ENCODE results near the gene TMSB10. TPM values are rescaled to one million over a fixed set of nuclear protein-coding genes. Genes with fewer than 3 reads are reported as not detected.

Gene TMSB10
- total and polyA plus RNA-seq, 9 donors = 1,195 to 3,326 (median 1,572) TPM

GRCh38 chr2:84878459-84878858 lies 27.0 kb upstream of the TMSB10 start:
- Histone ChIP-seq H3K4me1 (ENCODE audit: control insufficient read depth, insufficient read depth, low read length) (peaks cover 26% of the 10 kb centered on the region), H3K4me3 (ENCODE audit: low read length) (no peak overlapping the region), H3K27me3 (ENCODE audit: control insufficient read depth, insufficient read depth, low read length) (peaks cover 54% of the 10 kb centered on the region), H3K9me3 (replicated peaks; ENCODE audit: control insufficient read depth, low read depth, low read length) (no peaks in the 10 kb centered on the region), H3K36me3 (ENCODE audit: control insufficient read depth, insufficient read depth, low read length) (no peaks in the 10 kb centered on the region), H3K27ac (ENCODE audit: low read length) (no peak overlapping the region)
- DNase-seq = no peak
- no CpG with 5 or more reads among the region's 1 CpG for WGBS (ENCODE audit: insufficient coverage)

GRCh38 chr2:84878896-84879583 lies 26.4 kb upstream of the TMSB10 start:
- H3K27ac ChIP-seq (ENCODE audit: low read length) = no peak overlapping the region
- peaks cover 58% of the 10 kb centered on the region for H3K27me3 ChIP-seq (ENCODE audit: control insufficient read depth, insufficient read depth, low read length)
- peaks cover 26% of the 10 kb centered on the region for H3K4me1 ChIP-seq (ENCODE audit: control insufficient read depth, insufficient read depth, low read length)
- H3K36me3 ChIP-seq (ENCODE audit: control insufficient read depth, insufficient read depth, low read length) = no peaks in the 10 kb centered on the region
- H3K4me3 ChIP-seq (ENCODE audit: low read length) = no peak overlapping the region
- no peak for DNase-seq
- no peaks in the 10 kb centered on the region for H3K9me3 ChIP-seq (replicated peaks; ENCODE audit: control insufficient read depth, low read depth, low read length)
- 83% methylated on average over 4 of the region's 7 CpGs for WGBS (ENCODE audit: insufficient coverage)

DNA sequence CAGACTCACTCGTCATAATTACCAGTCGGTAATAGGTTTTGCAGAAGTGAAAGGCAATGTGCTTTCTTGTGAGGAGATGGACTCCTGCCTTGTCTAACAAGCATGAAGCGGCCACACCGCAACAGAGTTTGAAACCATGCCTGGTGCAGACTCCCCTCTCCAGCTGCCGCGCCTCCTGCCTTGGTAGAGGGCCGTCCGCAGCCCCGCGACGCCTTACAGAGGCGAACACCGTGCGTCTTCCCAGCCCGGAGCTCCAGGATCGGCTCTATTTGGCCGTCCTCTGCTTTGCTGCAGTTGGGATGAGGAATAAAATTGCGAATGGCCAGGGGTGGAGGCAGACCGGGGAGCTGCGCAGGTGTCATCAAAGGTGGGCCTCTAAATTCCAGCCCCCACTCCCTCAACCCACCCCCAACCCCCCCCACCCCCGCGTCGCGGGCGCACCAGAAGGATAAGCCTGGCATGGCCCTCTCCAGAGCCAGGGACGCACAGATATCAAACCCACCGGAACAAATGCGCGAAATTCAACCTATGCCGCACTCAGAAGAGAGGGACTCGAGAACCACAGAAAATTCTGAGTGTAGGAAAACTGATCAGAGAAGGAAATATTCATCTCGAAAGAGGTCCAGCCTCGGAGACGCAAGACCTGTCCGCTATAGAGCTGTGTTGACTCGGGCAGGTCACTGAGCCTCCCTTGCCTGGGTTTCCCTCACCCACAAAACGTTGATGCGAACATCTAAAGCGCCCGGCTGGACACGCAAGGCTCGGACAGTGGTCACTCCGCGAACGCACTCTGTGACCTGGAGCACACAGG lies 25.7 kb upstream of the TMSB10 start:
- Histone ChIP-seq H3K27me3 (ENCODE audit: control insufficient read depth, insufficient read depth, low read length) (peaks cover 59% of the 10 kb centered on the region), H3K4me1 (ENCODE audit: control insufficient read depth, insufficient read depth, low read length) (peaks cover 26% of the 10 kb centered on the region), H3K36me3 (ENCODE audit: control insufficient read depth, insufficient read depth, low read length) (no peaks in the 10 kb centered on the region), H3K9me3 (replicated peaks; ENCODE audit: control insufficient read depth, low read depth, low read length) (no peaks in the 10 kb centered on the region), H3K4me3 (ENCODE audit: low read length) (peak overlapping the region; percentile 36), H3K27ac (ENCODE audit: low read length) (no peak overlapping the region)
- peak; percentile 49 for DNase-seq
- 5% methylated on average over 28 of the region's 45 CpGs for WGBS (ENCODE audit: insufficient coverage)

DNA sequence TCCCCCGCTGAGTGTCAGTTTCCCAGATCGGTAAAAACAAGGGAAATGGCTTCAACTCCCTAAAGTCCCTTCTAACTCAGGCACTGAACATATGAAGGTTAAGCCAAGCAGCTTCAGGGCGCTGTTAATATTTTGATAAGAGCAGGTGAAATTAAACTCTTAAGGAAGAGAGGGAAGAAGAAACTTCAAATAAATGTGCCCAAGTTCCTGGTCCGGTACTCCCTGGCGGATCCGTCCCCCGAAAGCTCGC lies 25.1 kb upstream of the TMSB10 start:
- Histone ChIP-seq H3K27me3 (ENCODE audit: control insufficient read depth, insufficient read depth, low read length) (peaks cover 62% of the 10 kb centered on the region), H3K36me3 (ENCODE audit: control insufficient read depth, insufficient read depth, low read length) (no peaks in the 10 kb centered on the region), H3K4me1 (ENCODE audit: control insufficient read depth, insufficient read depth, low read length) (peaks cover 26% of the 10 kb centered on the region), H3K9me3 (replicated peaks; ENCODE audit: control insufficient read depth, low read depth, low read length) (no peaks in the 10 kb centered on the region), H3K4me3 (ENCODE audit: low read length) (peak overlapping the region; percentile 36), H3K27ac (ENCODE audit: low read length) (no peak overlapping the region)
- WGBS (ENCODE audit: insufficient coverage) = 3% methylated on average over 6 of the region's 8 CpGs
- no peak for DNase-seq

- under 1% methylated on average over 57 of the region's 77 CpGs for WGBS (ENCODE audit: insufficient coverage)
- Histone ChIP-seq H3K9me3 (replicated peaks; ENCODE audit: control insufficient read depth, low read depth, low read length) (no peaks in the 10 kb centered on the region), H3K4me3 (ENCODE audit: low read length) (peak within 1 kb of the TSS; percentile 37), H3K36me3 (ENCODE audit: control insufficient read depth, insufficient read depth, low read length) (no peaks in the 10 kb centered on the region), H3K27me3 (ENCODE audit: control insufficient read depth, insufficient read depth, low read length) (peaks cover 62% of the 10 kb centered on the region), H3K4me1 (ENCODE audit: control insufficient read depth, insufficient read depth, low read length) (peaks cover 26% of the 10 kb centered on the region), H3K27ac (ENCODE audit: low read length) (no peak within 1 kb of the TSS)
- DNase-seq = no peak
These were observed 24.6 kb upstream of the TMSB10 start, which contains the start of gene TRABD2A for GRCh38 chr2:84880645-84881521. TSS of gene TRABD2A (minus strand) at chr2:84881084. CDS start at chr2:84881039, 45 bp downstream.

- no peaks in the 10 kb centered on the region for H3K36me3 ChIP-seq (ENCODE audit: control insufficient read depth, insufficient read depth, low read length)
- peak; percentile 82 for DNase-seq
- H3K4me3 ChIP-seq (ENCODE audit: low read length) = peak overlapping the region; percentile 37
- WGBS (ENCODE audit: insufficient coverage) = 2% methylated on average over 10 of the region's 29 CpGs
- H3K27ac ChIP-seq (ENCODE audit: low read length) = no peak overlapping the region
- no peaks in the 10 kb centered on the region for H3K9me3 ChIP-seq (replicated peaks; ENCODE audit: control insufficient read depth, low read depth, low read length)
- peaks cover 62% of the 10 kb centered on the region for H3K27me3 ChIP-seq (ENCODE audit: control insufficient read depth, insufficient read depth, low read length)
- peaks cover 26% of the 10 kb centered on the region for H3K4me1 ChIP-seq (ENCODE audit: control insufficient read depth, insufficient read depth, low read length)
These were observed 23.7 kb upstream of the TMSB10 start for GRCh38 chr2:84881581-84882413.

DNA sequence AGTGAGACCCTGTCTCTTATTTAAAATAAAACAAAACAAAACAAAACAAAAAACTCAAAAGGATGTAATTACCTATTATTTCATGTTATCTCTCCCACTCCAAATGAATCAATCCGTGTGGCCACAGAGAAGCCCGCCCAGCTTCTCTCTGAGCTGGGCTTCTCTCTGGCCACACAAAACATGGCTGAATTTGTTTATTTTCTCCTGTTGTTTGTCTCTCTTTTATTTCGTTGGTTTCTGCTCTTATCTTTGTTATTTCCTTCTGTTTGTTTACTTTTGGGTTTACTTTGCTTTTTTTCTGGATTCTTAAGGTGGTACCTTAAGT lies 23.1 kb upstream of the TMSB10 start:
- H3K9me3 ChIP-seq (replicated peaks; ENCODE audit: control insufficient read depth, low read depth, low read length) = no peaks in the 10 kb centered on the region

GRCh38 chr2:84882775-84883550 lies 22.5 kb upstream of the TMSB10 start:
- Histone ChIP-seq H3K27ac (ENCODE audit: low read length) (no peak overlapping the region), H3K4me3 (ENCODE audit: low read length) (no peak overlapping the region), H3K36me3 (ENCODE audit: control insufficient read depth, insufficient read depth, low read length) (no peaks in the 10 kb centered on the region), H3K27me3 (ENCODE audit: control insufficient read depth, insufficient read depth, low read length) (peaks cover 54% of the 10 kb centered on the region), H3K4me1 (ENCODE audit: control insufficient read depth, insufficient read depth, low read length) (peaks cover 26% of the 10 kb centered on the region), H3K9me3 (replicated peaks; ENCODE audit: control insufficient read depth, low read depth, low read length) (no peaks in the 10 kb centered on the region)
- 89% methylated on average over 1 of the region's 4 CpGs for WGBS (ENCODE audit: insufficient coverage)
- no peak for DNase-seq

More for the DNA sequence above, 23.1 kb upstream of the TMSB10 start:
- Histone ChIP-seq H3K27ac (ENCODE audit: low read length) (no peak overlapping the region), H3K36me3 (ENCODE audit: control insufficient read depth, insufficient read depth, low read length) (no peaks in the 10 kb centered on the region), H3K4me3 (ENCODE audit: low read length) (no peak overlapping the region), H3K27me3 (ENCODE audit: control insufficient read depth, insufficient read depth, low read length) (peaks cover 59% of the 10 kb centered on the region), H3K4me1 (ENCODE audit: control insufficient read depth, insufficient read depth, low read length) (peaks cover 26% of the 10 kb centered on the region)
- WGBS (ENCODE audit: insufficient coverage) = no CpG with 5 or more reads among the region's 3 CpGs
- DNase-seq = no peak

DNA sequence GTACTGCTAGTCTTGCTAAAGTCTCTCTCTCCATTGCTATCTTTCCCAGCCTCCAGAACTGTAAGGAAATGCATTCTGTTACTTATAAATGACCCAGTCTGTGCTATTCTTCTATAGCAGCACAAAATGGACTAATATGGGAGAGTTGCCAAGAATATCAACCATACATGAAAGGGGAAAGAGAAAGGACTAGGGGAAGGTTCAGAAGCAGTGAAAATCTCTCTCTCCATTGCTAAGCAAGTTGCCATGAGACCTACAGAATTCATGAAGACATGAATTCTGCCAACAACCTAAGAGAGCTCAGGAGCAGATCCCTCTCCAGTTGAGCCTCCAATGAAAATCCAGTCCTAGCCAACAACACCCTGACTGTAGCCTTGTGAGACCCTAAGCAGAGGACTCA lies 21.0 kb upstream of the TMSB10 start:
- Histone ChIP-seq H3K36me3 (ENCODE audit: control insufficient read depth, insufficient read depth, low read length) (no peaks in the 10 kb centered on the region), H3K9me3 (replicated peaks; ENCODE audit: control insufficient read depth, low read depth, low read length) (no peaks in the 10 kb centered on the region), H3K4me3 (ENCODE audit: low read length) (no peak overlapping the region), H3K27ac (ENCODE audit: low read length) (no peak overlapping the region), H3K27me3 (ENCODE audit: control insufficient read depth, insufficient read depth, low read length) (peaks cover 41% of the 10 kb centered on the region), H3K4me1 (ENCODE audit: control insufficient read depth, insufficient read depth, low read length) (peaks cover 32% of the 10 kb centered on the region)
- DNase-seq = no peak
